SU-DHL-6 (cell line): ENCODE data around the gene NFATC1.

Source experiments
- H2AFZ ChIP-seq: fragments of 200-600 bp; sonication (generic); 2 replicates; pipeline ENCODE4 v1.6.1; 2014; ENCODE audit warnings: low read depth, mild to moderate bottlenecking, moderate library complexity, mixed read lengths, antibody characterized with exemption, low read length; ENCODE audit not compliant: severe bottlenecking
- H3F3A ChIP-seq: fragments of 200-600 bp; shearing (Covaris generic); 2 replicates; pipeline ENCODE4 v1.6.0; 2016; ENCODE audit warnings: antibody characterized with exemption, mild to moderate bottlenecking; ENCODE audit not compliant: insufficient read depth
- H3K27ac ChIP-seq: fragments of 200-600 bp; sonication (generic); 2 replicates; pipeline ENCODE4 v1.5.1; 2016; ENCODE audit warnings: low read depth, mild to moderate bottlenecking, low read length, moderate library complexity, mixed read lengths
- H3K27me3 ChIP-seq: fragments of 200-600 bp; sonication (generic), shearing (Covaris generic); 2 replicates; pipeline ENCODE4 v1.6.0; 2014; ENCODE audit warnings: mild to moderate bottlenecking, low read length
- H3K36me3 ChIP-seq: fragments of 200-600 bp; sonication (generic); 2 replicates; pipeline ENCODE4 v1.6.1; 2014; ENCODE audit warnings: mild to moderate bottlenecking, low read length, mixed read lengths
- H3K4me2 ChIP-seq: fragments of 300-600, 200-600 bp; shearing (Covaris generic), sonication (generic); 2 replicates; pipeline ENCODE4 v1.6.0; 2014; ENCODE audit warnings: low read length, low read depth, mild to moderate bottlenecking; ENCODE audit not compliant: poor library complexity, severe bottlenecking
- H3K4me3 ChIP-seq: fragments of 200-600 bp; sonication (generic); 2 replicates; pipeline ENCODE4 v1.5.1; 2014; ENCODE audit warnings: antibody characterized with exemption, low read length, mild to moderate bottlenecking, mixed read lengths; ENCODE audit not compliant: insufficient read depth, poor library complexity, severe bottlenecking
- H3K79me2 ChIP-seq: fragments of 200-600 bp; sonication (generic); 2 replicates; pipeline ENCODE4 v1.6.1; 2014; ENCODE audit warnings: mild to moderate bottlenecking, low read length, moderate library complexity; ENCODE audit not compliant: insufficient read depth
- H3K9ac ChIP-seq: fragments of 200-600 bp; sonication (generic); 2 replicates; pipeline ENCODE4 v1.7.0; 2014; ENCODE audit warnings: mild to moderate bottlenecking, low read length
- H3K9me2 ChIP-seq: fragments of 200-600 bp; sonication (generic); replicated peaks from 2 replicates; pipeline ENCODE4 v1.6.1; 2014; ENCODE audit warnings: low read length; ENCODE audit not compliant: insufficient read depth
- H3K9me3 ChIP-seq: fragments of 200-600 bp; sonication (generic); 2 replicates; pipeline ENCODE4 v1.6.1; 2014; ENCODE audit warnings: low read length, mixed read lengths; ENCODE audit not compliant: insufficient read depth
- H4K20me1 ChIP-seq: fragments of 200-600 bp; sonication (generic); 2 replicates; pipeline ENCODE4 v1.6.1; 2014; ENCODE audit warnings: low read depth, mild to moderate bottlenecking, antibody characterized with exemption, low read length, moderate library complexity, mixed read lengths
- CTCF ChIP-seq: fragments of 200-600 bp; sonication (generic); IDR thresholded peaks from one replicate; pipeline ENCODE4 v1.5.1; 2017; ENCODE audit warnings: antibody characterized with exemption, mild to moderate bottlenecking, low read length, moderate library complexity; ENCODE audit not compliant: insufficient read depth, poor library complexity, severe bottlenecking
- EZH2phosphoT487 ChIP-seq: fragments of 200-600 bp; sonication (generic), shearing (Covaris generic); conservative IDR thresholded peaks from 2 replicates; pipeline ENCODE4 v1.6.1; 2018; ENCODE audit warnings: mild to moderate bottlenecking, antibody characterized with exemption, low read length, moderate library complexity, mixed read lengths

Gene NFATC1

GRCh38 chr18:79377187-79377891 is 18.4 kb upstream of the NFATC1 start:
- TF ChIP-seq EZH2phosphoT487 (no peak), CTCF (no peak)
- H3F3A ChIP-seq = no peaks in the 10 kb centered on the region
- no peaks in the 10 kb centered on the region for H3K79me2 ChIP-seq
- no peaks in the 10 kb centered on the region for H4K20me1 ChIP-seq
- H3K9me2 ChIP-seq = no peaks in the 10 kb centered on the region
- H3K36me3 ChIP-seq = no peaks in the 10 kb centered on the region
- H3K9me3 ChIP-seq = no peaks in the 10 kb centered on the region
- H3K27me3 ChIP-seq = no peaks in the 10 kb centered on the region
- H3K4me2 ChIP-seq = no peak overlapping the region
- no peak overlapping the region for H3K27ac ChIP-seq
- H2AFZ ChIP-seq = no peak overlapping the region
- H3K9ac ChIP-seq = no peak overlapping the region
- H3K4me3 ChIP-seq = no peak overlapping the region

- no peaks in the 10 kb centered on the region for H3K27me3 ChIP-seq
- no peak overlapping the region for H3K4me2 ChIP-seq
- no peak overlapping the region for H3K27ac ChIP-seq
- no peak overlapping the region for H3K4me3 ChIP-seq
- TF ChIP-seq EZH2phosphoT487 (no peak), CTCF (peak; percentile 88)
- no peaks in the 10 kb centered on the region for H3K9me2 ChIP-seq
- H2AFZ ChIP-seq = no peak overlapping the region
- no peaks in the 10 kb centered on the region for H3F3A ChIP-seq
- H3K9me3 ChIP-seq = no peaks in the 10 kb centered on the region
- H4K20me1 ChIP-seq = no peaks in the 10 kb centered on the region
- no peak overlapping the region for H3K9ac ChIP-seq
- H3K79me2 ChIP-seq = no peaks in the 10 kb centered on the region
- no peaks in the 10 kb centered on the region for H3K36me3 ChIP-seq
These were observed 17.0 kb upstream of the NFATC1 start for GRCh38 chr18:79378536-79379250.

GRCh38 chr18:79379251-79379905 is 16.4 kb upstream of the NFATC1 start:
- H3K9me2 ChIP-seq = no peaks in the 10 kb centered on the region
- H3F3A ChIP-seq = no peaks in the 10 kb centered on the region
- H3K4me3 ChIP-seq = no peak overlapping the region
- TF ChIP-seq CTCF (no peak), EZH2phosphoT487 (no peak)
- H3K36me3 ChIP-seq = no peaks in the 10 kb centered on the region
- no peak overlapping the region for H3K9ac ChIP-seq
- H3K27ac ChIP-seq = no peak overlapping the region
- H2AFZ ChIP-seq = no peak overlapping the region
- no peaks in the 10 kb centered on the region for H3K27me3 ChIP-seq
- H3K9me3 ChIP-seq = no peaks in the 10 kb centered on the region
- no peaks in the 10 kb centered on the region for H4K20me1 ChIP-seq
- no peaks in the 10 kb centered on the region for H3K79me2 ChIP-seq
- H3K4me2 ChIP-seq = no peak overlapping the region
